ENCODE data around the gene P2RY2.

- TF ChIP-seq POLR2AphosphoS5 (IDR thresholded peaks at IDR 0.05; ENCODE audit: low read depth, low read length) (no peak), ZBTB33 (IDR thresholded peaks at IDR 0.05; ENCODE audit: borderline replicate concordance, low read depth) (no peak), CTCF (IDR thresholded peaks at IDR 0.05) (no peak), JUND (IDR thresholded peaks at IDR 0.05) (no peak), FOXM1 (IDR thresholded peaks at IDR 0.05; ENCODE audit: low read depth) (no peak), EP300 (IDR thresholded peaks at IDR 0.05; ENCODE audit: borderline replicate concordance in 1 of 2, low read depth in 1 of 2, low read length in 1 of 2) (no peak), REST (IDR thresholded peaks at IDR 0.05; ENCODE audit: low read depth, low read length) (no peak), PBX3 (IDR thresholded peaks at IDR 0.05) (no peak), SMC3 (IDR thresholded peaks at IDR 0.05; ENCODE audit: low read depth, low read length) (no peak), TAF1 (IDR thresholded peaks at IDR 0.05; ENCODE audit: borderline replicate concordance, low read depth, low read length) (no peak), RFX5 (IDR thresholded peaks at IDR 0.05; ENCODE audit: low read length) (no peak), RAD21 (IDR thresholded peaks at IDR 0.05; ENCODE audit: low read length) (no peak)
Measured at GRCh38 chr11:73239111-73239521, 21.0 kb downstream of the P2RY2 start.
